HG03442 (cell line): ENCODE results near the gene DUSP15.

ENCODE experiments used
- ATAC-seq: cut with Tn5 transposase; IDR thresholded peaks from one replicate; pipeline ENCODE4 v1.9.1; 2021; ENCODE audit warnings: mild to moderate bottlenecking, moderate library complexity; ENCODE audit not compliant: unreplicated experiment

The DUSP15 gene

DNA sequence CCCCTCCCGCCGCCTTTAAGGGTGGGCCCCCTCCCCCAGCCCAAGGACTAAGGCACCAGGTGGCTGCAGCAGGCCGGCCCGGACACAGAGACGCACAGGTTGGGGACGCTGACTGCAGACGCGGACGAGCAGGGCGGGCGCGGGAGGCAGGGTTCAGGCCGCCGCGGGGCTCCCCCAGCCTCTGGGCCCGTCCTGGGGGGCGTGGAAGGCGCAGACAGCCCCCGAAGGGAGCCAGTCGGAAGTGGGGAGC is 9.3 kb downstream of the DUSP15 start:
- peak; percentile 20 for ATAC-seq

DNA sequence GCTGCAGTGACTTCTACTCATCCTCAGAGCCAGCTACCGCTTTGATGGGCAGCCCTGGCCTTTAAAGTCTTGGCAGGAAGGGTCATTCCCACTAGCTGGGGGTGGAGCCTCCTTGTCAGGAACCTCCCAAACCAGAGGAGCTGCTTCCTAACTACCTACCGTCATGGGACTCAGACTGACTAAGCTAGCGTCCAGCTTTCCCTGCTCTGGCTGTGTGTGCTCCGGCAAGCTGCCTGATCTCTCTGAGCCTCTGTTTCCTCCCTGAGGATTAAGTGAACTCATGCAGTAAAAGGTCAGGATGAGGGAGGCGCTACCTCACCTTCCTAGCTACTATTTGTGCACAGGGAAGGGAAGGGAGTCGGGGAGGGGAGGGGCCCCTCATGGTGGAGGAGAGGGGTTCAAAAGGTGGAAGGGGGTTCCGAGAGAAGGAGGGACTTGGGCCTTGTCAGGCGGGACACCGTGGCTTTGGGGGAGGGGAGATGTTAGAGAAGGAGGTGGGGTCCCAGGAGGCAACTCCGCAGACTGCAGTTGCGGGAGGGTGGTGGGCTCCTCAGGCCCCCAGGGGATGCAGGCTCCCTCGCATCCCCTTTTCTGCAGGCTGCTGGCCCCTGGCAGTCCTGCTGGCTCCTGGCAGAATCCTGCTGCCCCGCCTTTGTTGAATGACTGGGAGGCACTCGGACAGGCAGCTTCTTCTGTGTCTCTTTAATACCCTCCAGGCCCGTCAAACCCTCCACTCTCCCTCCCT is 9.8 kb downstream of the DUSP15 start:
- no peak for ATAC-seq

DNA sequence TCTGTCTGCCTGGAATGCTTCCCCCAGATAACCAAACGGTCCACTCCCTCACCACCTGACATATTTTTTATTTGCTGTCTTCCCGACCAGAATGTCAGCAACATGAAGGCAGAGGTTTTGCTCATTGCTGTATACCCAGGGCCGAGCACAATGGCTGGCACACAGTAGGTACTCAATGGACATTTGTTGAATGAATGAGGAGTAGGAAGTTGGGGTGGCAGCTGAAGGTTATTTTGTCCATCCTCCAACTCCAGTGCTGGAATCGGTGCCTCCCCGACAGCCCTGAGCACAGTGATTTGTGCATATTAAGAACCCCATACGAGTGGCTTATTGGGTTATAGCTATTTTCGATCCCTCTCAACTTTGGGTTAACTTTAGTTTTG is 10.3 kb downstream of the DUSP15 start:
- ATAC-seq: no peak

DNA sequence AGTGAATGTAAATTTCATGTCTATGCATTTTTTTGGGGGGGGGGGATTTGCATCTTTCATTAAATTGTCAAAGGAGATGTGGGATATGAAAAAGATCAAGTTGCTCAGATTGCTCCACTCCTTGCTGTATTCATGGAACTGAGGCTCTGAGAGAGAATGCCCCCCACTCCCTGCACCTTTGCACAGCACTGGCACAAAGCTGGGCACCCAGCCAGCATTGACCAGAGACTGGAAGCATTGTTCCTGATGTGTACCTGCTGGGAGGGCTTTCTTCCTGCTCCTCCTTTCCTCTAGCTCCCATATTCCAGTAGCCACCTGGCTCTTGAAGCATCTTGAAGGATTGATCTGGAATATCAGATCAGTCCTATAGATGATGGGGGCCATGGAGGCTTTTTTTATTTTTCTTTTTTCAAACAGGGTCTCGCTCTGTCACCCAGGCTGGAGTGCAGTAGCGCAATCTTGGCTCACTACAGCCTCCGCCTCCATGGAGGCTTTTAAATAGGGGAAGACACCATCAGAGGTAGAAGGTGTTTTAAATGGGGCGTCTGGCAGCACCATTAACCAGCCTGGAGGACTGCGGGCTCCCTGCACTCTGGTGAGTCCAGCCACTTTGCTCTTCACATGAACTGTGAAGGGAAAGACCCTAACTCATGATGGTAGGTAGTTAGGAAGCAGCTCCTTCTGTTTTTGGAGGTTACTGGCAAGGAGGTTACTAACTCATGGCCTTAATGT is 10.9 kb downstream of the DUSP15 start:
- ATAC-seq: no peak

DNA sequence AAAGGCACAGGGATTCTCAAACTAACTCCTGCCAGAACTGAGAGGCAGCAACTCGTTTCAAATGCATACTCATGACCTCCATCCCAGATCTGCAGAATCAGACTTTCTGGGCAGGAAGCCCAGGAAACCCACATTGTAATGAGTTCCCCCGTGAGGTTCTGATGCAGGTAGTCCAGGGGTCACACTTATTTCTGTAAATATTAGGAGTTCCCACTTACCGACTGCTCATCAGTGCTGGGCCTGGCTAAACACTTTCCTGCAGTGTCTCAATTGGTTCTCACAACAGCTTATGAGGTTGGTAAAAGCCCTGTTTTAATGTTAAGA is 11.6 kb downstream of the DUSP15 start:
- ATAC-seq: no peak

DNA sequence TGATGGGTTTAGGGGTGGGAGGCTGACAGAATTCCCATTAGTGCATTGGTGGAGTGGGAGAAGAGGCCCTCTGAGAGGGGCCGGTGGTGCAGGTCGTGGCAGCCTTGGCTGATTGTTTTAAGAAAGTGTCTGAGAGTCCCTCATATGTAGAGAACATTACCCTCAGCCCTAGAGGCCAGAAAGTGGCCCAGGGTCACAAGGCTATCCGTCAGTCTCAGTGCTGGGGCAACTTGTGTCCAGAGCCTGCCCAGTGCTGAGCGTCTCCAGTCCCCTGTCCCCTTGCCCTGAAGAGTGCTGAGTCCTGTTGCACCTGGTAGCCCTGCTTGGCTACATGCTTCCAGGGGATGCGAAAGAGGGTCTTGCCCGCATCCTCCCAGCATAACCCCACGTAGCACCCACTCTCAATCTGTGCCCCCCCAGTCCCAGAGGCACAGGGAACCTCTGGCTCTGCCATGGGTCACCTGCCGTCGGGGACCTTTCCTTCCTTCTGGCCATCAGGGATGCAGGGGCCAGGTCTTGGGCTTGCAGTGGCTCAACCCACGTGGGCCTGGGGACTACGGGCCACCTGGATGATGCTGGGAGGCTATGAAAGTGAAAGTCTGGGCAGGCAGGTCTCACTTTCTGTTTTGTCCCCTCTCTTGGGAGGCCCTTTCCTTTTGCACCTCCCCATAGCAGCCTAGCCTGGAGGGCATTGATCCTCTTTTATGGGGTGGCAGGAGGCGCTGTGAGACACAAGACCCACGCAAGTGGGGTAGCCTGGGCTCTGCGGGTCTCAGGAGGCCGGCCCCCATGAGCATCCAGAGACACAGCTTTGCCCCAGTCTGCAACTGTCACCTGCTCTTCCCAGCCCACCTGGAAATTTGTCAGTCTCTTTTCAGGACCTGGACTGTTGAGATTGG is 12.2 kb downstream of the DUSP15 start:
- ATAC-seq: no peak

DNA sequence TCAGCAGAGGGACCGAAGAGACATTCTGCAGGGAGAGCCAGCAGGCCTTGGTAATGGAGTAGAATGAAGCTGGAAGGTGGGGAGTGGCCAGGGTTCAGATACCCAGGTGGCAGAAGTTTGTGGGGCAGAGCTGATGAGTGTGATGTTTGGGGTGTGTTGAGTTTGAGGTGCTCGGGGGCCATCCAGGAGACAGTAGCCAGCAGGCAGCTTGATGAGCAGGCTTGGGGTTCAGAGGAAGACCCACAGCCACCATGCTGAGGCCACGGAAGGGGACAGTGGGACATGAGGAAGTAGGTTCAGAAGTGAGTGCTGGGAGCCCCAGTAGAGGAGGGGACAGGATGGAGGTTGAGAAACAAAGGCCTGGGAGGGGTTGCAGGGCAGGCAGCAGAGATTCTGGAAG is 13.8 kb downstream of the DUSP15 start:
- ATAC-seq: no peak

DNA sequence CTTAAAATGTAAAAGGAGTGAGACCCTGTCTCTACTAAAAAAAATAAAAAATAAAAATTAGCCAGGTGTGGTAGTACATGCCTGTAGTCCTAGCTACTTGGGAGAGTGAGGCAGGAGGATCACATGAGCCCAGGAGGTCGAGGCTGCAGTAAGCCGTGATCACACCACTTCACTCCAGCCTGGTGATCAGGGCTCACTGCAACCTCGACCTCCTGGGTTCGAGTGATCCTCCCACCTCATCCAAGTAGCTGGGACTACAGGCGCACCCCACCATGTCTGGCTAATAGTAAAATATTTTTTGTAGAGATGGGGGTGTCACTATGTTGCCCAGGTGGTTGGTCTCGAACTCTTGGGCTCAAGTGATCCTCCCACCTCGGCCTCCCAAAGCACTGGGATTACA is 16.8 kb downstream of the DUSP15 start:
- ATAC-seq: no peak

DNA sequence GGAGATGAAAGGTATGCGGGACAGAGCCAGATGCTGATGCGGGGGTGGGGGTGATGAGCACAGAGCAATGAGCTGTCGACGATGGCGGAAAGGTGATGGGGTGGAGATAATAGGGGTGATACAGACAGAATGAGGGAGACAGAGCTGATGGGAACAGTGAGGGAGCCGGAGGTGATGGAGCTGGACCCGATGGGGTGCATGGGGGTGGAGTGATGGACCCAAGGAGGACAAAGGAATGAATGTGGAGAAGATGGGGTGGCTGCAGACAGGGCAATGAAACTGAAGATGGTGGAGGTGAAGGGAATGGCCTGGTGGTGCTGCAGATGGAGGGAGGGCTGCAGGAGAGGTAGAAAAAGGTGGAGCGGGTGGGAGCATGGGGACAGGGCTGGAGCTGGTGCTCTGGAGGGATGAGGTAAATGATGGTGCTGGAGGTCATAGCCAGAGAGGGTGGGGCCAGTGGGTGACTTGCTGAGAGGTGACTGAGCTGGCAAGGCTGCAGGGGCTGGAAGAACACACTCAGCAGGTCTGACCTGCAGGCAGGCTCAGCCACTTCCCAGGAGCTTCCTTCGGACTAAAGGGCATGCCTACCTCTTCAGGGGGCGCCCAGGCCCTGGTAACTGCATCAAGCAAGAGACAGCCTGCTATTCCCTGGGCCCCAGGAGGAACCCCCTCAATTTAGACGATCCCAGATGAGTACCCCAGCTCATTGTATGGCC is 18.9 kb downstream of the DUSP15 start:
- no peak for ATAC-seq

DNA sequence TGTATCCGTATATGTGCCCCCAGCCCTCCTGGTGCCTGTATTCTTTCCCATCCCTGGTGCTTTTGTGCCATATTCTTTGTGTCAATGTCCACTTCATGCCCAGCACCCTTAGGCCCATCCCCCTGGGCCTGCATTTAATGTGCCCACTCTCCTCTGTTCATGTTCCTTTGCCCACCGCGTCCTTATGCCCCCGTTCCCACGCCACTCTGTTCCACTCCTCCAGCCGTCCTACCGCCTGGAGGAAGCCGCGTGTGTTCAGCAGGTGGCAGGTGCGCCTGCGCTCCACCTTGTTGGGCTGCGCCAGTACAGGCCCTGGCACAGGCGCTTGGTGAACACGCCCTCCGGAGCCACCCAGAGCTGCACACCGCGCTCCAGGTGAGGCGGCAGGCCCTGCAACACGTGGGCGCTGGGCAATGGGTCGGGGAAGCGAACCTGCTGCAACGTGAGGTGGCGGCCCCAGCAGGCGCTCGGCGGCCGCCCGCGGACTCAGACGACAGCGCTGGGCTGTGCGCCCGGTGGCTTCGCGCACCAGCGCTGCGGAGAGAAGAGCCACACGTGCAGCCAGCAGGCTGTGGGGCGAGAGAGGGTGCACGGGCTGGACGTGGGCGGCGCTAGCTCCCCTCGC is 20.9 kb downstream of the DUSP15 start:
- no peak for ATAC-seq

DNA sequence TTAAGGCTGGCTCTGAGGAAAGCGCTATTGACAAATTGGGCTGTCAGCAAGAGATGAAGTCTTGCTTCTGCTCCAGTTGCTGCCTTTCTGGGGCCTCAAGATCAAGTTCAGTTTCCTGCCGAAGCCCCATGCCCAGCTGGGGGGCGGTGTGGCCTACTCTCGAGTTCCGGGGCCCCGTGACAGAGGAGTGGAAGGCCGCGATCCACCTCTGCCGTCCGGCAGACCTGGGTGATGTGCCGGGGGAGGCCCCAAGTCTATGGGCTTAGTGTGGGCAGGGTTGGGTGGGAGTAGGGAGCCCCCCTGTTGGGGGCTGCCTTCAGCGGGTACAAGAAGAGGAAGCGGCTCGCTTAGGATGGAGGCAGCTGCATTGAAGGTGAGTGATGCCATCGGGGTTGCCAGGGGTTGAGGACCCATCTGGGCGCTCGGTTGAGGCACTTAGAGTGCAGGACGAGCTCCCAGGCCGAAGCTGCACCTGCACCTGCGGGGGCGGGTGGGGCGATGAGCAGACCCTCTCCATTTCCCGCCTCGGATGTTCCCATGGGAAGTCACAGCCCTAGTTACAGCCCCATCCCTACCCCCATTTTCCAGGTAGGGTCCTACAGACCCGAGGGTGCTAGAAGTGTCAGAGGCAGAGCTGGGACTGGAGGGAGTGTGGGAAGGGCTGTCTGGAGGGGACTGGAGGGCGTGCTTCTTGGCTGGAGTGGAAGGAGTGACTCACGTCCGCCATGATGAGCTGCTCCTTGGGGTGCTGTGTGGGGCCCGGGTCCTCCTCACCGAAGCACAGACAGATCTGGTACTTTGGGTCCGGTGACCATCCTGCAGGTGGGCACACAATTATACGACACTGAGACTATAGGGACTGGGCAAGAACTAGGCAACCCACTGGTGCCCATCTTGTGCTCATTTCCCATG is 22.0 kb downstream of the DUSP15 start:
- ATAC-seq: no peak

DNA sequence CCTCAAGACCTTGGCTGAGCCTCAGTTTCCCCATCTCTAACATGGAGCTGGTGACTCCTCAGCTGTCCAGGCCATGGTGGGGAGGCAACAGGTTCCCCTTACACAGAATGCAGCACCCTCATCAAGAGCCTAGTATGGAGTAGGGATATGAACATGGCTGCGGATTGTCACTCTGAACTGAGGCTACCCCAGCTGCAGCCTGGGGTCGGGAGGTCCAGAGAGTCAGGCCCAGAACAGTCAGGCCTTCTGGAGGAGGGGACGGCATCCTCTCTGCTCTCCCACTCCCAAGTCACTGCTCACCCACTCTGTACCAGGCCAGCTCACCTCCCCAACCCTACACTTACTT is 23.6 kb downstream of the DUSP15 start:
- no peak for ATAC-seq

DNA sequence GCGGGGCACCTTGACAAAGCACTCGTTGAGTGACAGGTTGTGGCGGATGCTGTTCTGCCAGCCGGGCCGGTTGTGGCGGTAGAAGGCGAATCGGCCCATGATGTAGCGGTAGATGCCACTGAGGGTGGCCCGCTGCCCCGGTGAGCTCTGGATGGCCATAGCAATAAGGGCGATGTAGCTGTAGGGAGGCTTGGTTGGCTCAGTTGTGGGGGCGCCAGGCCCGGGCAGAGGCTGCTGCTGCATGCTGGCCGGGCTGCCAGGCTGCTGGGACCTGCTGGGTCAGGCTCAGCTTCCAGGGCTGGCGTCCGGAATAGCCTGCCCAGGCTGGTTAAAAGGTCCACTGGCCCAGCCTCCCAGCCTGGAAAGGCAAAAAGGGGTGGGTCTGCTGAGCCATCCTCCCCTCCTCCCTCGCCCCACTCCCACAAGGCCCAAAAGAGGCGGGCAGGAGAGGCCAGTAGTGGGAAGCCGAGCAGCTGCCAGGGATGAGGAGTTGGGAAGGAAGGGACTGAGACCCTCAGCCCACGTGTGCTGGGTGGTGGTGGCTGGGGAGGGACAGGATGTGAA is 24.9 kb downstream of the DUSP15 start, which contains the start of gene FOXS1:
FOXS1 (minus strand) TSS at position 305 of the 564 bp plus-strand sequence; CDS start at position 243, 62 bp downstream.
- no peak for ATAC-seq

DNA sequence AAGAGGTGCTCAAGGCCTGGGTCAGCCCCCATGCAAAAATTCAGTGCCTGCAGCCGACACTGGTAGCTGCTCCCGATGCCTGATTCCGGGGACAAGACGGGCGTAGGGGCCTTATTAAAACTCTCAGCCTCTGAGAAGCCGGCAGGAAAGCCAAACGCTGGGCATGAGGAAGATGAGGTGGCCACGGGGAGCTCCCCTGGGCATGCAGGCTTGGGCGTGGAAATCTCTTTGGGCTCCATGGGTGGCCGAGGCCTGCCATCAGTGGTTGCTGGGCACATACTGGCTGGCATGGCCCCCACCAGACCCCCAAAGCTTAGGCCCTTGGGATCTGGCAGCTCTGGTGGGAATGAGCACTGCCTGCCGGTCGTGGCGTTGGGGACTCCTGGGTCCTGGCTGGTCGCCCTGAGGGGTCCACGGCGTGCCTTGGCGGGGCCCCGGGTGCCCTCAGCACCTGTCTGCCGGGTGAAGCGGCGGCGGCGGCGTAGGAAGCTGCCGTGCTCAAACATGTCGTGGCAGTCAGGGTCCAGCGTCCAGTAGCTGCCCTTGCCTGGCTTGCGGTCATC is 25.5 kb downstream of the DUSP15 start:
- no peak for ATAC-seq

DNA sequence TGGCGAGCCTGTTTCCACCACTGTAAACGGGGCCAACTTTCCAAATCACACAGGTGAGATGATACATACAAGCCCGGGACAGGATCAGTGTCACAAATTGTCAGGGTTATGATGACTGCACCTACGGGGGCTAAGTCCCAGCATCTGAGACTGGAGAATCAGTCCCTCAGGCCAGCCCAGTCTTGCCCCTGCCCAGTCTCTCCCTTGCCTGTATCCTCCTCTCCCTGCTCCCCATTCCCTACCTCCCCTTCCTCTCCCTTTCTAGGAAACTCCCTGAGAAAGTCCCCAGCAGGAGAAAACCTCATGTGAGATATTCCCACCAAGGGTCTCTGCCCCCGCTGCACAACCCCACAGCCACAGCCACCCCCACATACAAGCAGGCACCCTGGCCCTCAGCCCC is 26.4 kb downstream of the DUSP15 start:
- ATAC-seq: no peak

DNA sequence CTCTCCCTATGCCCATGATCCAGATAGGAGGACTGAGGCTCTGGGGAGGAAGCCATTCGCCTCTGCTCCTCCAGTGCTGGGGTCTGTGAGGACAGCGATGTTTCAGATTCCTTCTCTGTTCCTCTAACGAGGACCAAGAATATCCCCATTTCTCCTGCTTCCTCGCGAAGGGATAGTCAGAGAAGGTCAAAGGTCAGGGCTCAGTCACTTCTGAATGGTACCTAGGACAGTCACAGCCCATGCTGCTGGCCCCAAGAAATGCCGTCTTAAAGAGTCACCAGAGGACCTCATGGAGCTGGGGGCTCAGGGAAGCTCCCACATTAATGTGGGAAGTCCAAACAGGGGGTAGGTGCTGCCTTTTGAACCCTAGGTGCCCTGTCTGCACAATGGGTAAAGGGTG is 27.0 kb downstream of the DUSP15 start:
- no peak for ATAC-seq

DNA sequence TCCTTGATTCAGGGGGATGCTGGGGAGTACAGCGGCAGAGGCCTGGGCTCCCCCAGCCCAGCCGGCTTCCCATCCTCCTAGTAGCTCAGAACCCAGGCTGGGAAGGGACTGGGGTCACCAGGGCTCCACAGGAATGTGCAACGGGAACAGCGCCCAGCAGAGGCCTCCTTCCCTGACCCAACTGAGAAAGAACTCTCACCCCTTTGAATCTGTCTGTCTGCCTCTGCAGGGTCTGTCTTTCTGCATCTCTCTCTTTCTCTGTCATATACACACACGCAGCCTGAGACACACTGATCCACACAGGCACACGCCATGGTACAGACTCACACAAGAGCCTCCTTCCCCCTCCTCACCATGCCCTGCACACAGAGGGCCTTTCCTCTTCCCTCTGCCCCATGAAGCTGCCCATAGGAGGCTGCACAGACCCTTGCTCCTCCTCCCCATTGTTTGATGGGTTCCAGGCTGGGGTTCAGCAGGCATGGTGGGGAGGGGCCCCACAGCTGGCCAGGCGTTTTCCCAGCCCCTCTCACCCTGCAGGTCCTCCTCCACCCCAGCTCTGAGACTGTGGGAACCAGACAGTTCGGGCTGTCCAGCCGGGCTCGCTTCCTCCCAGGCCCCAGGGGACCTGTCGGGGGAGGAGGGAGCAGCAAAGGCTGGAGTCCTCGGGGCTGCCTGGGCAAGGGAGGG is 27.7 kb downstream of the DUSP15 start:
- no peak for ATAC-seq

DNA sequence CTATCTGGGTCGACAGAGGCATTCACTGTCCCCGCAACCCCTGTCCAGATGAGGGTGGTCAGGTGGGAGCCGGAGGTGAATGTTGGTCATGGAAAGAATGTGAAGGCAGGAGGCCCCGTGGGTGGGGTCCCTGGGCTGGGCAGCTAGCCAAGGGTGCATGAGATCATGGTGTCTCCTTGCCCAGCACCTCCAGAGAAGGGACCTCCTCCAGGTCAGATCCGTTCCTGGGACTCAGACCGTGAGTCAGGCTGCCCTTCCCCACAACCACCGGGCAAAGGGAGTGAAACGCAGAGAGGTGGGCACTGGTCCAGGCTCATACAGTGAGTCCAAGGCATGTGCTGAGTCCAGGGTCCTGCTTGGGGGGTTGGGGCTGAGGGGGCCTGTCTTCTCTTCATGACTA is 28.4 kb downstream of the DUSP15 start:
- ATAC-seq: no peak
